ENCODE measurements around the gene ABHD12B.
A peak's percentile ranks its signal among the peaks of the same experiment; 100 is the strongest.
"Not testable (repeated sequence)": the region's sequence is repeated elsewhere in the genome, so short reads cannot be mapped to it uniquely, and the experiment has no call there.

The ABHD12B gene

GRCh38 chr14:50839691-50840090 lies 32.2 kb upstream of the ABHD12B start:
- DNase-seq = no peak

DNA sequence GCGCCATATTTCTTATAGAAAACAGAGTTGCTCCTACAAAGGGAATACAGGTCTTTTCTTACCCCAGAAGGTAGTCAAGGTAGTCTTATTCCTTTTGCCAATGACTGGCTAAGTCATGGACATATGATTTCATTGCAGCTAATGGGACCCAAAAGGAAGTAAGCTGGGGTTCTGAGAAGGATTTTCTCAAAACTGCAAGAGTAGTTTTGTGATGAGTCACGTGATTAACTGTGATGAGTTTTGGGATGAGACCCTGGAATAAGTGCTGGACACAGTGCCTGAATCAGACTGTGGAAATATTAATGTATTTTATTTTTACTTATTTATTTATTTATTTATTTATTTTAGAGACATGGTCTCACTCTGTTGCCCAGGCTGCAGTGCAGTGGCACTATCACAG lies 27.5 kb upstream of the ABHD12B start:
- DNase-seq = no peak

GRCh38 chr14:50845166-50845565 lies 26.7 kb upstream of the ABHD12B start:
- DNase-seq = no peak

DNA sequence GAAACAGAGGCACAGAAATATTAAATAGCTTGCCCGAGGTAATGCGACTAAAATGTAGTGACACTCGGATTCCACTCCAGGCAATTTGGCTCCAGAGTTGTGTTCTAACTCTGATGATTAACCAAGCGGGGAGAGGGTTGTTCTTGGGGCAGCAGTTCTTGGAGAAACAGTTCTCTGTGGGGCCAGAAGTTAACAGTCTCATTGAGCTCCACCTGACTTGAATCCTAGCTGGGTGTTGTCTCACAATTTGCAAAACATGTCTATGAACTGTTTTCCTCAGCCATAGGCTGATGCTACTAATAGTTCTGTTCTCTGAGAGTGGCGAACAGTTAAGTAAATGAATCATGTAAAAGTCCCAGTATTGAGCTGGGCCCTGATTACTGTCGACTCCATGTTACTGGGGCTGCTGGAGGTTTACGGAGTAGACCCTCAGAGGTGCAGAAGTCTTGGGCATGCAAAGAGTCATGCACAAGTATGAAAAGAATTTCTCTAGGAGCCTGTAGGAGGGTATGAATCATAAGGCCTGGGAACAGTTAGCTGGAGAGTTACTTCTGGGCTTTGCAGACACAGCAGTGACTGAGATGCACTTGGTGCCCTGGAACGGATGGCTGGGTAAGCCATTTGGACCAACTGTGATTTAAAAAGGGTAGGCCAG lies 25.5 kb upstream of the ABHD12B start:
- no peak for DNase-seq

DNA sequence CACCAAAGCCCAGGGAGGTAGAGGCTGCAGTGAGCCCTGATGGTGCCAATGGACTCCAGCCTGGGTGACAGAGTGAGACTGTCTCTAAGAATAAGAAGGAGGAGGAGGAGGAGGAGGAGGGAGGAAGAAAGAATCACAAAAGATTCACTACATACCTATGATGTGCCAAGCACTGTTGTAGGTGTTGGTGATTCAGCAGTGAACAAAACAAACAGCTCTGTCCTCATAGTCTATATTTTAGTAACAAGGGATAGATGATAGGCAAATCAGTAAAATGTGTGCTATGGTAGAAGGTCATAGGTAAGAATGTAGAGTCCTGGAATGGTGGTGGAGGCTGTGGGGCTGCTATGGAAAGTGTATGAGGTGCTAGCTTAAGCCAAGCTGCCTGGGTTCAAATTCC lies 18.0 kb upstream of the ABHD12B start:
- DNase-seq = no peak

- DNase-seq = peak; percentile 12
Measured at GRCh38 chr14:50854521-50854920, 17.3 kb upstream of the ABHD12B start.

- DNase-seq = no peak
Measured at GRCh38 chr14:50855558-50855957, 16.3 kb upstream of the ABHD12B start.

DNA sequence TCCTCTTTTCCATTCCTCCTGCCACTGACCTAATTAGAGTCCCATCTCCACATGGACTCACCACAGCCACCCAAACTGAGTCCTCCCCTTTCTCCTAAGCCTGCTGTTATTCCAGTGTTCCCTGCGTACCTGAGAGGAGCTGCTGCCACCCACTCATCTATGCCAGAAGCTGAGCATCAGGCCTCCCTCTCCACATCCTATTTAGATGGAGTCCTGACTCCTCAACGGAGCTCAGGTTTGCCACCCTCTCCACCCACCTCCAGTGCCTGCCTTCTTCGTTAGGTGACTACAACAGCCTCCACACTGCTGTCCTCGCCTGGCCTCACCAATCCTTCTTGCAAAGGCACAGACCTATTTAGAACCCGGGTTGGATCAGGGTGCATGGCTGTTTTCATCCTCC lies 15.2 kb upstream of the ABHD12B start:
- no peak for DNase-seq

DNA sequence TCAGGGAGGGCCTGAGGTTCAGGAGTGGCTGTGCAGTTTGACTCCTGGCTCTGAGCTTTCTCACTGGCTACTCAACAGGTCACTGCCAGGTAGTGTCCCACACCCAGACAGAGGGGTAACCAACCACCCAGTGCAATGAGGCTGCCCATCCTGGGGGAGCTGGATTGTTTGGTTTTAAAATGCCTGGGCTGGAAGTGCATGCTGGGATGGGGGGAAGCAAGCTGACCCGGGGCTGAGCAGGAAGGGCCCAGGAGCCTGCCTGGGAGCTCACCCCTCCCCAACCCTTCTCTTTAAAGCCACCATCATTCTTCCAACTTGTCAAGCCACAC lies 12.6 kb upstream of the ABHD12B start:
- no peak for DNase-seq

DNA sequence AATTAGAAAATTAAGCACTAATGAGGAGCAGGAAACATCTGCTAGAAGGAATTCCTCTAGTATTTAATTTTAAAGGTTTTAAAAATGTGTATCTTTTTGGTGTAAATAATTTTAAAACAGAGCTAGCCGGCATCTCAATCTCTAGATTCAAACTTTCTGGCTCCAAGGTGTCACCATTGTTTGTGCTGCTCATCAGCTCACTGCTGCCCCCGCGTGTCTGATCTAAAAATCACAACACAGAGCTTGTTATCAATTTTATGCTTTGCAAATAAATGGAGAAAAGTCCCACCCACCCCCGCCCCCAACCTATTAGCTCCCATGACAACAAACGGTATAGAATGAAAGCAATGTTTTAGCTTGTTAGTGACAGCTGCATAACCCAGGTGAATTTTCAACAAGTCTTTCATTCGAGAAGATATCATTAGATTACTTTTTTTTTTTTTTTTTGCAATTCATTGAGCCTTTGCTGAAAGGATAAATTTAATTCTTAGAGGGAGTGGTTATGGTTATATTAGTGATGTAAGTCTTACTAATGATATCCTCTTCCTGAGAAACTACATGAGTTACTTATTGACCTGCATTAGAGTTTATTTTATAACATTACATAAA lies 11.3 kb upstream of the ABHD12B start:
- peak; percentile 81 for DNase-seq

DNA sequence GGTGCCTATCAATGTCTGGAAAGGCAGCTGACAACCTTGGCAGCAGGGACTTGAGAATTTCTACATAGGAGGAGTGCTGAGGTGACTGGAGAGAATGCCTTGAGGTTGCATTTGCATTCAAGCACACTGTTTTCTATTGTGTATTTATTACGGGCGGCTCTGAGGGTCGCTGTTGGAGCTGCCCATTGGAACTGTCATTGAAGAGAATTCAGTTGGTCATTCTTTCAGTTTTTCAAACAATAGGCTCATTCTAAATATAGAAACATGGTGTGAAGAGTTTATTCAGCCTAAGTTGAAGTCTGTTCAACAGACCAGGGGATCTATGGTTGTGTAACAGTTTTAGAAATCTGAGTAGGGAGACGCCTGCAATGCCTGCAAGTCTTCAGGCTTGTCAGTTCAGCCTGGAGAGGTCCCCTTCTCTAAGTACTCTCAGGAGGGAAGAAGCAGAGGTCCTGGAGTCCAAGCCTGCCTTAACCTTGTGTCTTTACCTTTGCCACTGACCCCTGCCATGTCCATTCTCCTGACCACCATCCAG lies 9.8 kb upstream of the ABHD12B start:
- no peak for DNase-seq

GRCh38 chr14:50864237-50864636 lies 7.6 kb upstream of the ABHD12B start:
- DNase-seq = no peak

DNA sequence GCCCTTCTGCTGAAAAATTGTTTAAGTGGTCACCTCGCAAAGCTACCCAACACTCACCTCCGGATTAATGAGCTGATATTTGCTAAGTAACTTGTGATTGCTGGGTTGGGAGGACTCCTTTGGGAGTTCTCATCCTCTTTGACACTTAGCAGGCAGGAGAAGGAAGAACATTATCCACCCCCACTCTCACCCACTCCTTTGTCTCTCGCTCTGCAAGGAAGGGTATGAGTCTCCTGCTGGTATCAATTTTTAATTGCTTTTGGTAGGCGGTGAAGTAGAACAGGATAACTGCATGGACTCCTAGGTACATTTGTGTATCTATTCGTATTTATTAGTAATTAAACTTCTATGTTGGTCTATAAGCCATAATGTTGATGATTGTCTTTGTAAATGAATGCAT lies 6.9 kb upstream of the ABHD12B start:
- no peak for DNase-seq

- DNase-seq = peak; percentile 36
Measured at GRCh38 chr14:50865391-50866076, 6.3 kb upstream of the ABHD12B start.

DNA sequence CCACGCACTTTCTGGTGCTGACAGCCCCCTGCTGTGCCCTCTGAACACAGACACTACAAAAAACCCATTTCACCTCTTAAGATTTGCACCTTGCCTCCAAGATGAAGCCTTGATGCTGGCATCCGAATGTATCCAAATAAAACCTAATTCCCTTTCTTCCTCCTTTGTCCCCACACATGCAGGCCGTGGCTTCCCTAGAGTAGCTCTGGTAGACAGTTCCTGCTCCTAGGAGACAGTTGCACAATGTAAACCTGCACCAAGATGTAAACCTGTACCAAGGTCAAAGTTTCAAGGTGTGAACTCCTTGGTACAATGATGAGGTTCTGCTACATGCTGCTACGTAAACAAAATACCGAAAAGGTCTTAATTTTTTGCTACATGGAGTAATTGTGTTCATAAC lies 625 bp upstream of the ABHD12B start:
- no peak for DNase-seq

GRCh38 chr14:50874757-50875156 lies 2.9 kb downstream of the ABHD12B start:
- DNase-seq = peak; percentile 49

- peak; percentile 13 for DNase-seq
Measured at GRCh38 chr14:50875359-50876070, 3.7 kb downstream of the ABHD12B start.

DNA sequence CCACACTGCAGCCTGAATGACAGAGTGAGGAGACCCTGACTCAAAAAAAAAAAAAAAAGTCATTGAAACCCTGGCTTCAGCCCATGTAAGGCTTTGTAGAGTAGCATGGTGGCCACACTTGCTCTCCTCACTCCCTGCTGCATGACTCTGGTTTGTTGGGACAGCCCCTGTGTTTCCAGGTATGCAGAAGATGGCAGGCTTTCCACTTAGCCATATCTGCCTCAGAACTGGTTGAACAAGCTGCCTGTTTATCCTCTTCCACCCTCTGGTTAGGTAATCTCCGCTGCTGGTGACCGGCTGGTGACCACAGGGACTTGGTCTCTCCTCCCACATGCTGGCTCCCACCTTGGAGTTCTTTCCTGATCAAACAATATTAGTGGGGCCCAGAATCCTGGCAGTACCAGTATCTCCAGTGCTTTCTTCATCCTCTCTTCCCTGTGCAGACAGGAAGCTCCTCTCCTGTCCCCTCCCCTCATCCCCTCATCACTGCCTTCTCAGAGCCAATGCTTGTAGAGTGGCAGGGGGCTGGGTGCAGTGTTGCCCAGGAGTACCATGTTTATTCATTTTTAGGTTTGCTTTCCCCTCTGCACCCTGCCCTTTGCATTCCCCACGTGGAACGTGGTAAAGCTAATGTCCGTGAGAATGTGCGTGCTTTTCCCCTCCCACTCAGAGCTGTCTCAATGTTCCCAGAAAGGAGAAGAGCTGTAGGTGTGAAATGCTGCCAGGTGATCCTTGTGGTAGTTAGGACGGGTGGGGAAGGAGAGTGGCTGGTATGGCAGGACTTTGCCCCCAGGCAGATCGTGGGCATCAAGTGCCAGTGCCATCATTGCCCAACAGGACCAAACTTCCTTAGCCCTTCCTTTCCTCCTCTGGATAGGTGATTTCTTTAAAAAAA lies 11.3 kb downstream of the ABHD12B start:
- no peak for DNase-seq

- DNase-seq = no peak
Measured at GRCh38 chr14:50883827-50884197, 12.0 kb downstream of the ABHD12B start.

- no peak for DNase-seq
Measured at GRCh38 chr14:50887476-50887875, 15.6 kb downstream of the ABHD12B start.

GRCh38 chr14:50892255-50892654 lies 20.4 kb downstream of the ABHD12B start:
- no peak for DNase-seq

GRCh38 chr14:50896421-50896820 lies 24.6 kb downstream of the ABHD12B start:
- DNase-seq = not testable (repeated sequence)

DNA sequence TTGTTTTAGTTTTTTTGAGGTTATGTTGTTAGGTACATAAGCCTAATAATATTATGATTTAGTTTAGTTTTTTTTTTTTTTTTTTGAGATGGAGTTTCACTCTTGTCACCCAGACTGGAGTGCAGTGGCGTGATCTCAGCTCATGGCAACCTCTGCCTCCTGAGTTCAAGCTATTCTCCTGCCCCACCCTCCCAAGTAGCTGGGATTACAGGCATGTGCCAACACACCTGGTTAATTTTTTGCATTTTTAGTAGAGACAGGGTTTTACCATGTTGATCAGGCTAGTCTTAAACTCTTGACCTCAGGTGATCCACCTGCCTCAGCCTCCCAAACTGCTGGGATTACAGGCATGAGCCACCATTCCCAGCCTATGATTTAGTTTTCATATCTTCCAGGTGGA lies 25.2 kb downstream of the ABHD12B start:
- DNase-seq = not testable (repeated sequence)

All from suppressor macrophage treated with lipopolysaccharide for 4 hours (primary cell).